GM19397 (cell line): ENCODE measurements around the gene UNC93B1.

Source experiments
- ATAC-seq: cut with Tn5 transposase; IDR thresholded peaks from one replicate; pipeline ENCODE4 v1.9.1; 2021; ENCODE audit warnings: mild to moderate bottlenecking, moderate library complexity; ENCODE audit not compliant: unreplicated experiment

UNC93B1 gene

DNA sequence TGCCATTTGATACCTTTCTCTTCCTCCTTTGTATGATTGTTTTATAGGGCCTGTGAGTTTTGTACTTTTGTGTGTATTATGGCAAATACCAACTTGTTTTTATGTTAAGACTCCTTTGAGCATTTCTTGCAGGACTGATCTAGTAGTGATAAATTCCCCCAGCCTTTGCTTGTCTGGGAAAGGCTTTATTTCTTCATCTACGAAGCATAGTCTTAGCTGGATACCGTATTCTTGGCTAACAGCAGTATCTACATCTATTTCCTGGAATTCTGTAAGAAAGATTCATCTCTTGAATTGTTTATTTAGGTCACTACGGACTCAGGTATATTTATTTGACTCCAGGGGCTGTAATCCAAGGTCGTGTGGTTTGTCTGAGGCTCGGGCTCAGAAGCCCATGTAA, 20.6 kb upstream of the UNC93B1 start:
- ATAC-seq: no peak

- ATAC-seq: no peak
These were observed 18.6 kb upstream of the UNC93B1 start for GRCh38 chr11:68022531-68022930.

DNA sequence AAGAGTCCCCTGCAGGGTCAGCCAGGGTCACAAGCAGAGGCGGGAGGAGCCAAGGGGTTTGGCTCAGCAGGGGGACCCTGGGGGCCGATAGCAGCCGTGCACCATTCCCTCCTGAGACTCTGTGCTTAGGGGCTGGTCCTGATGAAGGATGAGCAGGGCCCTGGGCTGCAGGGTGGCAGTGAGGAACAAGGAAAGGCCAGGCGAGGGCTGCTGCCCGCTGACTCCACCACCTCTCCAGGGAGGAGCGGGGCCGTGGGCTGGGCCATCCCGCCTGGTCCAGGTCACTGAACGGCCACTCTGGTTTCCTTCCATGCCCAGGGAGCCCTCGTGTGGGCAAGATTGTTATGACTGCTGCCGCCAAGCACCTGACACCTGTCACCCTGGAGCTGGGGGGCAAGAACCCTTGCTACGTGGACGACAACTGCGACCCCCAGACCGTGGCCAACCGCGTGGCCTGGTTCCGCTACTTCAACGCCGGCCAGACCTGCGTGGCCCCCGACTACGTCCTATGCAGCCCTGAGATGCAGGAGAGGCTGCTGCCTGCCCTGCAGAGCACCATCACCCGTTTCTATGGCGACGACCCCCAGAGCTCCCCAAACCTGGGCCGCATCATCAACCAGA, 17.4 kb upstream of the UNC93B1 start:
- ATAC-seq: no peak

DNA sequence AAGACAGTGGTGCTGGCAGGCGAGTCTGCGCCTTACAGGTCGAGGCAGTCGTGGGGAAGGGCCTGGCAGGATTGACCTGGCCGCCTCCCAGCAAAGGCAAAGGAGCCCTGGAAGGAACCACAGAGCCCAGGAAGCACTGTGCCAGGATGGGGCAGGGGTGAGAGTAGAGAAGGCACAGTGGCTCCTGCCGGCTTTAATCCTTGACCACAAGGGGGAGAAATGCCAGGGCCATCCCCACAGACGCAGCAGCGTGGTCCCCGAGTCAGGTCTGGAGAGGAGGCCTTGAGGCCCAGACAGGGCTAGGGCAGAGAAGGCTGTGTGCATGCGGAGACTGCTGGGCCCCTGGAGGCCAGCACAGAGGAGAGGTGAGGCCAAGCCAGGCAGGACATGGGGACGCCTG, 16.7 kb upstream of the UNC93B1 start:
- no peak for ATAC-seq

GRCh38 chr11:68019486-68019885, 15.6 kb upstream of the UNC93B1 start:
- no peak for ATAC-seq

DNA sequence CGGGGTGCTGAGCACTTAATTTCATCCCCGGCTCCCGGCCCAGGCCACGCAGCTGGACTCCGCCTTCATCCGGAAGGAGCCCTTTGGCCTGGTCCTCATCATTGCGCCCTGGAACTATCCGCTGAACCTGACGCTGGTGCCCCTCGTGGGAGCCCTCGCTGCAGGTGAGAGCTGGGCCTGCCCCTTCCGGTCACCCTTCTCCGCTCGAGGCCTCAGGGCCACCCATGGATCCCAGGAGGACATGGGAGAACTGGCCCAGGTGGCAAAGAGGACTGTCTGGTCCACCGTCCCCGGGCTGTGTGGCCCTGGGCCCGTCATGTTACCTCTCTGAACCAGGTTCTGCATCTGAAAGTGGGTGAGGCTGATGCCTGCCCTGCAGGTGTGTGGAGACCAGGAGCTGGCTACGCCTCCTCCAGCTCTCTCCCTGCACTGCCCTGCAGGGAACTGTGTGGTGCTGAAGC, 14.9 kb upstream of the UNC93B1 start:
- no peak for ATAC-seq

GRCh38 chr11:68017980-68018729, 14.3 kb upstream of the UNC93B1 start:
- no peak for ATAC-seq

DNA sequence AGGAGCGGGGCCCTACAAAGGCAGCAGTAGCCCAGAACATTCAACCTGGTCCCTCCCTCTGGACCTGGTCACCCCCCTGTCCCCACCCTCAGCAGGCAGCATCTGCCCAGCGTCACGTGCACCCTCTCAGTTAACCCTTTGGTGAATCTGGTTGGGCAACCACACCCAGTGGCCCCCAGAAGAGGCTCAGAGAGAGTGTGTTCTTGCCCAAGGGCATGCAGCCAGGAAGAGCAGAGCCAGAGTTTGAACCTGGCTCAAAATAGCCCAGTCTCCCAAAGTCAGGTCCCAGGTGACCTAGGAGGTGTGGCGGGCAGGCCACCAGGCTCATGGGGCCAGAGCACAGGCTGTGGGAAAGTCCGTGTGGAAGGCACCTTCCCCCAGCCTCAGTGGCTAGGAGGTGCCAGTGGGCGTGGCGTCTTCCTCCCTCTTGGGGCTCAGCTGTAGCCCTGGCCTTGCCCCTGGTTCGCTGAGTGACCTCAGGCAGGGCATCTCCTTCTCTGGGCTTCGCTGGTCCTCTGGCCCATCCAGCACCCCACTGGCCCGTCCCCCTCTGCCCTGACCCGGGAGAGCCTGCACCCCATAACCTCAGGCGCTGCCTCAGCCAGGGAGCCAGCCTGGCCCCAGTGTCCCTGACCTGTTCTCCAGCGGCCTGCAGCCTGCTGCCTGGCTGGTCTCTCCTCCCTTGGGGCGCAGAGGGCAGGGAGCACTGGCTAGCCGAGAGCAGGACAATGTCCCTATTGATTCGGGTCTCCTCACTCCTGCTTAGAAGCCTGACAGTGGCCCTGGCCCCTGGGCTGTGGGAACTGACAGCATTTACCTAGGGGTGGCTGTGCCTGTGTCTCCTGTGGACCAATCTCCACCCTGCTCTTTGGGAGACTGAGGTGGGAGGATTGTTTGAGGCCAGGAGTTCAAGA, 13.3 kb upstream of the UNC93B1 start:
- no peak for ATAC-seq

- ATAC-seq: no peak
These were observed 12.4 kb upstream of the UNC93B1 start for GRCh38 chr11:68016161-68016903.

DNA sequence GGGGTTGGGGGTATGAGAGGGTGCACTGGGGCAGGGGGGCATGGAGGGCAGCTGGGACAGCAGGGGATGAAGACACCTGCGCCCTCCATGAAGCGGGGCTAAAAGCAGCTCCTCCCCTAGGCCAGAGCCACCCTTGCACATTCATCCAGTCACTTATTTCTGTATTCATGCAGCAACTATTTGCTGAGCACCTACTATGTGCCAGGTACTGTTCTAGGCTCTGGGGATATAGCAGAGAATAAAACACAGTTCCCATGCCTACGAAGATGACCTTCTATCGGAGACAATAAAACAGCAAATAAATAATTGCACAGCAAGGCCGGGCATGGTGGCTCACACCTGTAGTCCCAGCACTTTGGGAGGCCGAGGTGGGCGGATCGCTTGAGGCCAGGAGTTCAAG, 11.6 kb upstream of the UNC93B1 start:
- no peak for ATAC-seq

GRCh38 chr11:68014947-68015447, 11.1 kb upstream of the UNC93B1 start:
- ATAC-seq: no peak

- no peak for ATAC-seq
These were observed 10.5 kb upstream of the UNC93B1 start for GRCh38 chr11:68014157-68014946.

DNA sequence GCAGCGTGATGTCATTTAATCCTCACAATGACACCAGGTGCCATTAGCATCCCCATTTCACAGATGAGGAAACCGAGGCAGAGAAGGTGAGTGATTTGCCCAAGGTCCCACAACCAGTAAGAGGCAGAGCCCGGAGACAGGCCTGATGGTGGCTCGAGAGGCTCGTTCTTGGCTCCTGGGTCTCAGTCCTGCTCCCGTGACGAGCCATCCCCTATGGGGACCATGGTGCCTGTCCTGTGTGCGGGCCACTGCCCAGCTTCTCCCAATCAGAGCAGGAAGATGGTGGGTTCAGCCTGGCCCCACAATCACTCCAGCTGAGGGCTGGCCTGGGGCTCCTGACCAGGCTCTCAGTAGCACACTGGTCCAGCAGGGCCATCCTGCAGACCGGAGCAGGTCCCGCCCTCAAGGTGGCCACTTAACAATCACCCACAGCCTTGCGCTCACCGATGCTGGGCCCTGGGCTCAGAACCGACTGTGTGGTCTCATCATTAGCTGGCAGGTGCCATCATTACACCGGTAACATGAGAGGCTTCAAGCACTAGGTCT, 9.8 kb upstream of the UNC93B1 start:
- ATAC-seq: no peak

GRCh38 chr11:68012843-68013610, 9.1 kb upstream of the UNC93B1 start:
- ATAC-seq: no peak

DNA sequence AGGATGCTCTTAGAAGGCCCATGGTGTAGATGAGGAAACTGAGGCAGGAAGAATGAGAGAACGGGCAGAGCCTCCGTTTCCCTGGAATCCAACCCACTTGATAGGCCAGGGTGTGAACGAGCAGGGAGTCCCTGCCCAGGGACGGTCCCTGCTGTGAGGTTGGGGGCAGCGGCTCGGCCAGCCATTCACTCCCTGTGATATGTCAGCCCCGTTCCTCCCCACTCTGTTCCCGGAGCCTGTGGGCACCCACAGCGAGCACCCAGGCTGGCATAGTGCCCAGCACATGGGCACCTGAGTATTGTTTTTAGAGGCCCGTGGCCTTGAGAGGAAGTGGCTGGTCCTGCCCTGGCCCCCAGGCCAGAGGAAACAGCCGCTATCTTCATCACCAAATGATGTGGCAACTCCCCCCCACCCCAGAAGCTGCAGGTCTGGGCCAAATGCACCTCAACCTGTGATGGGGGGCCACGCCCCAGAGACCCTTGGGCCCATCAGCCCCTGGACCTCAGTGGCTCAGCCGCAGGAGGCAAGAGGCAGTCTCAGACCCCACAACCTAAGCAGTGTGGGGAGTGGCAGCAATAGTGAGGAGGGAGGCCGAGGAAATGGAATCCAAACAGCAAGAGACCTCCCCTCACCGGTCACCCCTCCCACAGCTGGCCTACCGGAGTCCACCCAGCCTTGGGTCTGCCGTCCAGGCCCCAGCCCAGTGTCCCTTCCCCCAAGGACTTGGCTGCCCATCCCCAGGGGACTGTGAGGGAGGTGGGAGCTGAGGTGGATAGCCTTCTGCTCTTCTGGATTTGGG, 8.3 kb upstream of the UNC93B1 start:
- ATAC-seq: no peak

DNA sequence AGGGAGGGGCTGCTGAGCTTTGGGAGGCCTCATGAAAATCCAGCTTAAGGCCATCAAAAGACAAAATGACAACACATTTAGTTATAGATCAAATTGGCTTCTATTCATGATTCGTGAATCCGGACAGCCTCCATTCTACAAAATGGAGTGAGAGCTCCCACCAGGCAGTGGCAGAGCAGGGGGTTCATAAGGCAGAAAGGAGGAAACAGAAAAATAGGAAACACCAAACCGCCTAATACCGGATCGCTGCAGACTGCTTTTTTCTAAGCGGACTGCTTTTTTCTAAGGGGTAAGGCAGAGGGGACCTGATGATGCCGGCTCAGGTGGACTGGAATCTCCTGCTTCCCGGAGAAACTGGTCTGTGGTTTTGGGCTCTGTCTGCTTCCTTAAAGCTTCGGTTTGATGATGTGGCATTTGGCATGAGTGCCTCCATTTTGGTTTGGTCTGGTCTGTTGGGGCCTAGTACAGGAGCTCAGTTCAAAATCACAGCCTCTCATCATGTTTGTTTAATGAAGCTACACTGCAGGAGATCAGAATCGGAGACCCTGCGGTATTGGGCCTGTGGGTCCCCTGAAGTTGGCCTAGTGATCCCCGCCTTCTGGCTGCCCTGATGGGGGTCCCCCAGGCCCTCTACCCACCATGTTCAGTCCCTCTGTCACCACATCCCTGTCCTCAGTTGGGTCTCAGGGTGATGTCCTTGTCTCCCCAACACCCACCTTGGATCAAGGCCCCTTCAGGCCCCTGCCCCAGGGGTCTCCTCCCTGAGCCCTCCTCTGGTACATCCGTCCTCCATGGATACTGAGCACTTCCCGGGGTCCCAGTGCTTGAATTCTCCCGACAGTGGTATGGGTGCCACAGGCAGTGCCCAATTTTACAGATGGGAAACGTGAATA, 7.4 kb upstream of the UNC93B1 start:
- ATAC-seq: no peak
